NCI-H1694 treated with DMSO at 0.1 percent for 48 hours (cell line): Measurements from ENCODE around the gene ENG.
"Not testable (repeated sequence)": the region's sequence is repeated elsewhere in the genome, so short reads cannot be mapped to it uniquely, and the experiment has no call there.

ENCODE experiments used
- DNase-seq: peaks from one replicate; lab custom pipeline; 2025; lab: John Stamatoyannopoulos, UW

ENG gene

DNA sequence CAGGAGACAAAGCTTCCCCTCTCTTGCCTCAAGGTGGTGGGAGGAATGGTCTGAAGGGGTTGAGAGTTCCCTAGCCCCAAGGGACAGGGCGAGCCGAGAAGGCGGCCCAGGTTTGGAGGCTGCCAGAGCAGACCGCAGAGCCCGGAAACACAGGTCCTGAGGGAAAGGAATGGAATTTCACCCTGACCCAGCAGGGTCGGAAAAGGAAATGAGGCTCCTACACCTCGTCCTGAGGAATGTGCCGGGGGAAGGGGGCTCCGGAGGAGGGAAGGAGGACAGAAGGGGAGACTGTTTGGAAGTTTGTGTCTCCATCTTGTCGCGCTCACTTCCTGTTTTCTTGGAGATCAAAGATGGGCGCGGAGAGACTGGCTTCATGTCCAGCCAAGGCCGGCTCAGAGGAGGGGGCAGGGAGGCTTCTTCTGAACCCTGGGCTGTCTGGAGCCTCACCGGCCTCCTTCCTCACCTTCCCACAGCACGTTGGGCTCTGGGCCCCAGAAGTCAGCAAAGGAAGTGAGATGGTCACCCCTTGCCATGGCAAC is 9.6 kb downstream of the ENG start:
- no peak for DNase-seq

DNA sequence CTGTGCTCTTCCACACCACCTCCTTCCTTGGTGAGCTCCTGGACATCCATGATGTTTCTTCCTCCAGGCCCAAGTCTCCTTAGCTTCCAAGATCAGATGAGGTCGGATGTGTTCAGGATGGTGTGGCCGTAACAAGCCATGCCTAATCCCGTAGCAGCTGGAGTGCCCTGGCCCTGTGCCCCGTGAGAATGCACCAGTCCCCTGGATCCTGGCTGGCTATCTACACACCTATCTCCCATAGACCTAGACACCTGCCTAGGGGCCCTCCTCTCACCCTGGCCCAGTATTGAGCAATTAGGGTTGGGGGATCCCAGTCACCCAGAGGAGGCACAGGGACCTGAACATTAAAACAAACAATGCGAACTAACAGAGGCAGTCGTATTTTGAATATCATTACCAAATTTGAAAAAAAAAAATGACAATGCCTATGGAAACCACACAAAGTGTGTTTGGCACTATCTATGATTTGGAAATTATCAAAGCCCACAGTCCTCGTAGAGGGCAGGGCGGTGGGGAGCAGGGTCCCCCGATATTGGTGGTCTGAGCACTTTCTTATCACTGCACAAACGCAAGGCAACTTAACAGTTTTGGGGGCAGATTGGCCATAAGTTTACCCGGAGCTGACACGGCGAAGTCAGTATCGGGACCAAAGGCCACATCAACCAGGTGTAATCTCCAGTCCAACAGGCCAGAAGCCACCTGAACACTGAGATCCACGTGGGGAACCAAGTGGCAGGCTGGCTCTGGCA is 13.2 kb downstream of the ENG start:
- DNase-seq: no peak

GRCh38 chr9:127838375-127839078 is 15.9 kb downstream of the ENG start:
- DNase-seq: no peak

GRCh38 chr9:127837346-127837745 is 17.1 kb downstream of the ENG start:
- no peak for DNase-seq

GRCh38 chr9:127836561-127836960 is 17.9 kb downstream of the ENG start:
- DNase-seq: not testable (repeated sequence)

GRCh38 chr9:127835991-127836516 is 18.4 kb downstream of the ENG start:
- DNase-seq: no peak

DNA sequence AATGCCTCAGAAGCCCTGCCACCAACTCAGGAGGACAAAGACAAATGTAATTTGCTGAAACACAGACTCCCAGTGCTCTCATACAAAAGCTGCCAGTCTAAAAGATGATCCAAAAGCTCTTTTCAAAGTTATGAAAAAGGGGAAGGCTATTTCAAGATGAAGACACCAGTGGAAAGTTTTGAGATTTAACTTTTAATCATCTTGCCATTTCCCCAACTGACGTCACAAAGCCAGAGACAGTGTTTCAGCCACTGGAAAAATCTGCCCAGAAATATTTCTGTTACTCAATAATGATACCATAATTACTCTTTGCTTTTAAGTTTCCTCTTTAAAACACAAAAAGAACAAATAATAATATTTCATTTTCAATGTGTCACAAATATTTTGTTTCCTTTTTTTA is 20.9 kb downstream of the ENG start:
- no peak for DNase-seq

DNA sequence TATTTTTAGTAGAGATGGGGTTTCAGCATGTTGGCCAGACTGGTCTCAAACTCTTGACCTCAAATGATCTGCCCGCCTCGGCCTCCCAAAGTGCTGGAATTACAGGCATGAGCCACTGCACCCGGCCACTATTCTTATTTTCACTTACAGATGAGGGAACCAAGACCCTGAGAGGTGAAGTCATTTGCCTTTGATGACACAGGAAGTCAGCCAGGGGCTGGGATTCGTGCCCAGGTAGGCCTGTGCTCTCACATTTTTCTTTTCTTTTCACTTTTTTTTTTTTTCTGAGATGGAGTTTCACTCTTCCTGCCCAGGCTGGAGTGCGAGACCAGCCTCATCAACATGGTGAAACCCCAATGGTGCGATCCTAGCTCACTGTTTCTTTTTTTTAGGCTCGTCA is 22.2 kb downstream of the ENG start:
- DNase-seq: no peak

DNA sequence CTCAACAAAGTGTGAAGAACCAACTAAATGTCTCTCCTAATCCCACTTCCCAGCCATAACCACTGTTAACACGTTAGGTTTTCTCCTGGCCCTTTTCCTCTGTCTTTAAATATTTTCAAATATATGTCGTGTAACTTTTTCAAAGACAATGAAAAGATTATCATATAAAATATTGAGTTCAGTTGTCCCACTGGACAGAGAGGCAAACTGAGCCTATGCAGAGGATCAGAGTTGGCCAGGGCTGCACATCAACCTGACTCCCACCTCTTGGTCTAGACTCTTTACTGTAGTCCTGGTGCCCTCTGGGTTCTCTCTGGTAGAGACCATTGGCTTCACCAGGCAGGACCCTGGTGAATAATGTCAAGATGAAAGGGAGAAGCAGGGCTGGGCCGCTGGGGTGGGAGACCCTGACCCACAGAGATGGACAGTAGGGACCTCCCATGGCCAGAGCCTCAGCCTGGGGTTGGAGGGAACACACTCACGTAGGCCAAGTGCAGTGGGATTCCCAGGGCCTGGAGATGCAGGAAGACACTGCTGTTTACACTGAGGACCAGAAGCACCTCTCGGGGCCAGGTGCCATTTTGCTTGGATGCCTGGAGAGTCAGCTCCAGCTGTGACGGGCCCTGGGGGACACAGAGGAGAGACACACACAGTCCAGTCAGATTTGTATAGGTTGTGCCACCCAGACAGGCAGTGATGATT is 25.1 kb downstream of the ENG start:
- no peak for DNase-seq

GRCh38 chr9:127828262-127829031 is 26.0 kb downstream of the ENG start:
- no peak for DNase-seq

DNA sequence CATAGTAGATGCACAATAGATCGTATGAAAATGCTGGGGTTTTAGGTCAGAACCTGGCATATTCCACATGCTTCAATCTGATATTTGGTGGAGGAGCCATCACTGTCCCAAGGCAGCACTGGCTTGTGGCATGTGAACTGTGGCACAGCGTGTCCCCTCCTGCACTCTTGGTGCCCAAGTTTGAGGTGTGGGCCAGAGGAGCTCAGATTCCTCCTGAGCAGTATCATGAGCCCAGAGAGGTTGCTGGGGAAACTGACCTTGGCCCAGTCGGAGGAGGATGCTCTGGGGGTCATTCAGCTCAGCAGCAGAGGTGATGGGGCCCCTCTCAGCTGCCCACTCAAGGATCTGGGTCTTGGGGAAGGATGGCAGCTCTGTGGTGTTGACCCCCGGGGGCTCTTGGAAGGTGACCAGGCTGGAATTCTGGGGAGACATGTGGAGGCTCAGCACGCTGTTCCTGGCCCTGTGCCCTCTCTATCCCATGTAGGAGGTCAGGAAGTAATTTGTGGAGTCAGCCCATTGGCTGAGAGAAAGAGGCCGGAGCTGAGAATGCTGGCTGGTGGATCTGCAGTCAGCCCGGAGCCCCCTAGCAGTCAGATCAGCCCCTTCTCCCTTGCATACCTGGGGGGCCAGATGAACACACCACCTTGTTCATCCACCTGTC is 28.1 kb downstream of the ENG start:
- no peak for DNase-seq

DNA sequence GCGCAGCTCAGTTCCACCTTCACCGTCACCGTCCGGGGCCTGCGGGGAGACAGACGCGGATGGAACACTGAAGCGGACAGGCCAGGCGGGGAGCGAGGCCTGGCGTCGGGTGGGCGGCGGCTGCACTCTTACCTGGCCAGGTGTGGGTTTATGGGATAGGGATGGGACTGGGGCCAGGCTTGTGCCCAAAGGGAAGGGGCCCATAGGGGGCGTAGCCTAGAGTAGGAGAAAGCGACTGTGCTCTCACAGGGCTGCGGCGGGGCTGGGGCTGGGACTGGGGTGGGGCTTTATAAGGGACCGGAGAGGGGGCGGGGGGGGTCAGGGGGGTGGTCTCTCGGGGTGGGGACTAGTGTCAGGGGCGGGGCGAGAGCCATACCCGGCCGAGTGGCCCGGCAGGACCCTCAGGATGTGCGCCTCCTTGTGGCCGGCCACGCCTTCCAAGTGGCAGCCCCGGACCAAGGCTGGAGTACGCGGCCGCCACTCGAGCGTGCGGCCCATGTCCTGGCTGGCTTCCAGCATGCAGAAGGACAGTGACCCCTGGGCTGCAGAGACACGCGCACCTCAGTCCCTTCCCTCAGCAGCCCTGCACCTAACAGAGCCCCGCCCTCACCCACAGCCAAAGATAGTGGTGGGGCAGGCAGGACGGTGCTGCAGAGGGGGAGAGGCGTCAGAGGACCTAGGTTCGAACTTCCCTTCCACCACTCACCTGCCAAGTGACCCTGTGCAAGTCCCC is 29.0 kb downstream of the ENG start:
- no peak for DNase-seq

GRCh38 chr9:127822108-127822507 is 32.4 kb downstream of the ENG start:
- no peak for DNase-seq

DNA sequence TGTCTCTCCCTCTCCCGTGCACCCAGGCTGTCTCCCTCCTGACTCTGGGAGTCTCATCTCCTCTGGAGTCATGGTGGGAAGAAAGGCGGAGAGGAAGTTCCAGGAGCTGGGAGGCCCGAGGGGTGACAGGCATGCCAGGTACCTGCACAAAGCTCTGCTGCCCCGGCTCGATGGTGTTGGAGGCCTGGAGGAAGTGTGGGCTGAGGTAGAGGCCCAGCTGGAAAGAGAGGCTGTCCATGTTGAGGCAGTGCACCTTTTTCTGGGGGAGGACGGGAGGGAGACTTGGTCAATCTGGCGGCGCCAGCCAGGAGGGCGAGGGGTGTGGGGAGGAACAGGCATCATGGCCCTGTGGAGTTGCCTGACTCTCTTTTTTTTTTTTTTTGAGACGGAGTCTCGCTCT is 35.9 kb downstream of the ENG start:
- DNase-seq: no peak

GRCh38 chr9:127817881-127818434 is 36.5 kb downstream of the ENG start:
- DNase-seq: peak; percentile 43

GRCh38 chr9:127816728-127817127 is 37.7 kb downstream of the ENG start:
- DNase-seq: no peak

DNA sequence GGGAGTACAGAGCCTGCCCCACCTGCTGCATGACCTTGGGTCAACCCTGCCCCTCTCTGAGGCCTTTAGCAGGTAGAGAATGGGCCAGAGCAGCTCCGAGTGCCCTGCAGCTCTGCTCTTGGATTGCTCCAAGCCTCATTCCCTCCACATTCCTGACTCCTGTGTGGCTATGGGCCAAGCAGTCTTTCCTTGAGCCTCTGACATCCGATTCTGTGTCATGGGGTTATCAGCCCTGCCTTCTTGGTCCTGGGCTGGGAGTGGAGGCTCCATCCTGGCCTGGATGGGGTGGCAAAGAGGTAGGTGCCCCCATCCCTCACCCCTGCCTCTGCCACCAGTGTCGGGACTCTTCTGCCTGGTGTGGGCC is 38.1 kb downstream of the ENG start:
- DNase-seq: no peak

- DNase-seq: no peak
These were observed 38.7 kb downstream of the ENG start for GRCh38 chr9:127815512-127816361.
